G401 (cell line): ENCODE results near the gene WDR75. TPM values are rescaled to one million over a fixed set of nuclear protein-coding genes. Genes with fewer than 3 reads are reported as not detected.
A peak's percentile ranks its signal among the peaks of the same experiment; 100 is the strongest.
"Not testable (repeated sequence)": the region's sequence is repeated elsewhere in the genome, so short reads cannot be mapped to it uniquely, and the experiment has no call there.

Experiments used
- DNase-seq: peaks from one replicate; pipeline ENCODE4 v3.0.0-alpha.2; 2015; ENCODE audit warnings: low spot score
- in situ Hi-C: cut with HindIII; loops from 2 replicates; pipeline ENCODE4 v1.10.0; 2016; ENCODE audit warnings: low sequenced_read_pairs, mixed read lengths
- total RNA-seq: library from RNA; depleted of rRNA; stranded (reverse); fragments of >200 nt; shearing (Covaris generic); gene quantifications from 2 replicates; pipeline ENCODE4 v1.2.3, GENCODE V29; 2014; rRNA removed

WDR75 gene
- total RNA-seq: 77.2 and 107 TPM in 2 replicates

DNA sequence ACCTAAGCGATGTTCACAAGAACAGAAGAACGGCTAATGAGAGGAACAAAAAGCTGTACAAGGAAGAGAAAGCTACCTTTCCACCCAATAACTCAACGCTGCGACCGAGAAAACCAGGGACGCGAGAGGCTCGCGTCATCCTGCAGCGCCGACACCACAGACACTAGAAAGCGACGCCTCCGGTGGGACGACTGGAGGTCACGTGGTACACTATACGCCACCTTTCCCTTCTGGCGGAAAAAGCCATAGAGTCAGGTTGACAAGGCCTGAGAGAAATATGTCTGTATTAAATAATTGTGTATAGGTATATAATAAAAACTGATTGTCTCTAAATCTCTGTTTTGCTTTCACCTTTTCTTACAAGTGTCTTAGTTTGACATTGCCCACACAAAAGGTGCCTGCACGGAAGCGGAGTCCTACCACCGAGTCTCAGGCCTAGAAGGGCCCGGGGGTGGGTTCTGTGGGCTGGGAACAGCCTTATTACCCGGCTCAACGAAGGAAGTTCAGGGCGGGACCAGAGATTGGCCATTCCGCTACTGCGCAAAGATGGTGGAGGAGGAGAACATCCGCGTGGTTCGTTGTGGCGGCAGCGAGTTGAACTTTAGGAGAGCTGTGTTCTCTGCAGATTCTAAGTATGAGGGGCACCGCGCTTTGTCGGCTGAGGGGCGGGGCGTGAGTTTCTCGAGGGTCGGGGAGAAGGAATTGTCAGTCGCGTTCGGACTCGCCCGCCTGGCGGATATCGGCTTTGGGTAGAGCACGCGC, at the start of gene WDR75:
WDR75 (plus strand) TSS at position 528 of the 762 bp plus-strand sequence; CDS start at position 547, 19 bp downstream.
- peak; percentile 97 for DNase-seq
- in situ Hi-C loops: no loop called here

DNA sequence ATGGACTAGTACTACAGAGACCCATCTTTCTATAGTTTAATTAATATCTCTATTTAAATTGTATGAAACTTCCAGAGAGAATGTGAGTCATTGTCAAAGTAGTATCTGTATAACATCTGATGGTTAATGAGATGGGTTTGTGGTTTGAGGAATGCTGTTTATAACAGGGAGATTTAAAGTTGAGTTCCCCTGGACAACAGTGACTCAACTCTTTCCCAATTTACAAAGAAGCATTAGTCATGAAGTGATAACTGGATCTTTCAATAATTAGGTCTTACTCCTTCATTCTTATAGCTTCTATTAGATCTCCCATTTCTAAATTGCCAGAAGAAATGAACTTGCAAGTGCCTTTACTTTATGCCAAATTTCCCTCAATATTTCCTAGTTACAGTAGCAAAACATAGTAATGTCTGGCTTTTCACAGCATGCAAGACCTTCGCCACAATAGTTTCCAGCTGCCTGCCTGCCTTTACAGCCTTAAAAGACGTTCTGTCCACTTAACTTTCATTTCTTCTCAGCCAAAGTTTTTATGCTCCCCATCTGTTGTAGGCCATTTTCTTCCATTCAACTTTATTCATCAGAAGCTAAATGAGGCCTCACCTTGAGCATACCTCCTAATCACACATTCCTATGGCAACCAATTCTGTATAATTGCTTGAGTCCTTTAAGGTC, 47.7 kb upstream of the WDR75 start:
- in situ Hi-C loops: no loop called here
- DNase-seq: no peak

DNA sequence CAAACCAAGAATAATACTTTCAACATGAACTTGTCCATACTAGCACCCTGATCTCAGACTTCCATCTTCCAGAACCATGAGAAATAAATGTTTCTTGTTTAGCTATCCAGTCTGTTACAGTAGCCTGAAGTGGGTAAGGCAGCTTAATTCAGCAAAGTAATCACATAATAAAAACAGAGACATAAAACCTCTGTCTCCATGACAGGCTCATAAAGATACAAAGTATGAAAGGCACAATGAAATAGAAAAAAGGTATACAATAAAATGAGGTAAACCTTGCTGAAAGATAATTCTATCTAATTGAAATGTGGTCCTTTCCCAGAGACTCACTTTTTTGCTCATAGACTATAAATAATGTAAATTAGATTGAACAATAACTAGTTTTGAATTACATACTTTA, 46.7 kb upstream of the WDR75 start:
- DNase-seq: no peak
- in situ Hi-C loops: no loop called here

DNA sequence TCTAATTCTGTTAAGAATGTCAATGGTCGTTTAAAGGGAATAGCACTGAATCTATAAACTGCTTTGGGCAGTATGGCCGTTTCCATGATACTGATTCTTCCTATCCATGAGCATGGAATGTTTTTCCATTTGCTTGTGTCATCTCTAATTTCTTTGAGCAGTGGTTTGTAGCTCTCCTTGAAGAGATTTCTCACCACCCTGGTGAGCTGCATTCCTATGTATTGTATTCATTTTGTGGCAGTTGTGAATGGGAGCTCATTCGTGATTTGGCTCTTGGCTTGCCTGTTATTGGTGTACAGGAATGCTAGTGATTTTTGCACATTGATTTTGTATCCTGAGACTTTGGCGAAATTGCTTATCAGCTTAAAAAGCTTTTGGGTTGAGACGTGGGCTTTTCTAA, 38.3 kb upstream of the WDR75 start:
- no peak for DNase-seq
- in situ Hi-C loops: no loop called here

DNA sequence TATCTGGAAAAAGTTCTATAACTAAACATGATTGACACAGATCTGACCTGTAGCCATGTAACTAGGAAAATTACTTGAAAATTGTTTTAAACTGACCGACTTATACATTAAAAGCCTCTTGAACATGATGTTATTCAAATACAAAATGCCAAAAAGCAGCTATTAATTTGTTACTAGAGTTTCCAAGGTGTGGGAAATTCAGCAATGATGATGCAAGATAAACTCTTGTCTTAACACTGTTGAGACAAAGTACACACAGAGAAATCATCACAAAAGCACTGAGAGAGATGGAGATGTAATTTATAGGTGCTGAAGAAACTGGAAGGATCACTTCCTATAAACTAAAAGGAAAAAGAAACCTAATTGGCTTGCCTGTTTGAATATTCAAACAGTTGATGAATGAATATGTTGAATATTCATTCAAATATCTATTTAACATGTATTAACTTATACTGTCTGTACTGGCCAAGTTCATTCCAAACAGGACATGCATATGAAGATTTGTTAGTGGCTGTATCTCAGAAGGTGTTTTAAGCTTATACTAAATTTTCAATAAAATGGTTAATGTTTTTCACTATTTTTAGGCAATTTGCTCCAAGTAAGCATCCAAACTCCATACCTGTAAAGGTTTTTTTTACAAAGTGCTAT, 34.6 kb upstream of the WDR75 start:
- DNase-seq: no peak
- in situ Hi-C loops: no loop called here

DNA sequence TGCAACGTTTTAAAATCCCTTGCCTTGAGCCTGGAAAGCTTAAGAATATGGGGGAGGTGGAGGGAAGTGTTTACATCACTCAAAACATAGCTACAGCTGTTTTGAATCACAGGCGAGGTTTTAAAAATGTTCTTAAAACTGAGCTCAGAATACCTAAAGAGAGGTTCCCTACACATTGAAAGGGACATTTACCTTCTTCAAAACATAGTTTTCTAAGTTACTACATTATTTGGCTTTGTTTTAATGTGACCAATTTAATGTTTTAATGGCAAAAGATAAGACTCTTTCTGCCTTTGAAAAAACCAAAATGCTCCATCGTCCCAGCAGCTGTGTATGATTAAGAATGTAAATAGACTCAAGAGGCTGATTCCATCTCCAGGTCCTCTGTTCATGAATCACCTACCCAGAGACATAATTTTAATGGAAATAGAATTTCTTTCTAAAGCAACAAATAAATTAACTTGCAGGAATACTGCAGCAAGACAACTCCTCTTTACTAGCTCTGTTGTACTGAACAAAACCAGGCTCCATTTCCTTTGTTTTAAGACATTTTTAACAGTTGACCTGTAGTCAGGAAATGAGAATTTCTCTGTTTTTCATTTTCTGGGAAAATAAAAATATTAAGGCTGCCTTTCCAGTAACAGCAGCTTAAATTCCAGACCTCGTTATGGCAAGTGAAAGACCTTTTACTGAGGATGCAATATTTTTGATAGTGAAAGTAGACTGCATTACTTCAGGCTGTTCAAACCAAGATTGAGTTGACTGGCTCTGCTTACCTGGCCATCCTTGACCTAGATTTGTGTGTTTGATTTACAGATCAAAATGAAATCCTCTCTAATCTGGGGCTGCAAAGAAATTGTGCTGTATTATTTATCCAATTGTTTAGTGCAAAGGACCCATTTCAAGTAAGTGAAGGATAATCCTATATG, 33.7 kb upstream of the WDR75 start:
- in situ Hi-C loops: no loop called here
- DNase-seq: no peak

DNA sequence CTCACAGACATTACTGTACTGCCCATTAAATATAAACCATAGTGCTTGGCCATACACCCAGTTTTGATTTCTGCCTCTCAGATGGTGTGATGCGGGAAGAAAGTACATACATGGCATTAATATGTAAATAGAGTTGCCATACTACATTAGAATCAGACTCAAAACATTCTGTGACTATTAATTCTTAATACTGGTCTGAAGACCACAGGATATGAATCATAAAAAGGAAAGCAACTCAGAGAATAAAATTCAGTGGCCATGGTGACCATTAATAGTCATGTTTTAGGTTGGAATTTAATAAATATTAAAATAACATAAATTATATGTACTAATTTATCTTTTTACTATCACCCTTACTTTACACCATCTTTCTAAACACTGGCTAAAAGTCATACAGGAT, 33.0 kb upstream of the WDR75 start:
- in situ Hi-C loops: no loop called here
- no peak for DNase-seq

DNA sequence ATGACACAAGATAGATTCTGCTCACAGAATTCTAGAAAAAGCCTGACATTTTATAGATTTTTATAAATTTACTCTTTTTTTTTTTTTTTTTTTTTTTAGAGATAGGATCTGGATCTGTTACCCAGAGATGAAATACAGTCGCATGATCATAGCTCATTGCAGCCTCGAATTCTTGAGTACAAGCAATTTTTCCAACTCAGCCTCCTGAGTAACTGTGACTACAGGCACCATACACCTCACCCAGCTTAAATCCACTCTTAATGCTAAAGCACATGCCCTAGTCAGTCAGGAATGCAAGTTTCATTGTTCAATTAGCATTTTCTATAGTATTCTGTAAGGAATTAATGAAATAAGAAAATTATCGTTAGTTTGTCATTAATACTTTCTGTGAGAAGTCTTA, 32.1 kb upstream of the WDR75 start:
- in situ Hi-C loops: no loop called here
- no peak for DNase-seq

DNA sequence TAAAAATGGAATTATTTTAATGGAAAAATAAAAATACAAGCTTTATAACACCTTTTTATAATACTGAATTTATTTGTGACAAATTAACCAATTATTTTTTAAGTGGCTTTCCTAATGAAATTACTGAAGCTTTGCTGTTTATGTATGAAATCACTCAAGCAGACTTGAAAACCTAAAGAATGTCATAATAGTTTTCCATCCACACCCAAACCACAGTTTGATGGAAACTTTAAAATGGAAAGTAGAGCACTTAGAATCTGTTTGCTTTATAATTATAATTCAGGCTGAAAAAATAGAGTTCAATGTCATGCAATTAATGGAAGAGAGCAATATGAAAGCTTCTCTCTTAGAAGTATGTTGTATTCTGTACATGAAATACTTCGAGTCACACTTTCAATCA, 31.6 kb upstream of the WDR75 start:
- in situ Hi-C loops: no loop called here
- no peak for DNase-seq

DNA sequence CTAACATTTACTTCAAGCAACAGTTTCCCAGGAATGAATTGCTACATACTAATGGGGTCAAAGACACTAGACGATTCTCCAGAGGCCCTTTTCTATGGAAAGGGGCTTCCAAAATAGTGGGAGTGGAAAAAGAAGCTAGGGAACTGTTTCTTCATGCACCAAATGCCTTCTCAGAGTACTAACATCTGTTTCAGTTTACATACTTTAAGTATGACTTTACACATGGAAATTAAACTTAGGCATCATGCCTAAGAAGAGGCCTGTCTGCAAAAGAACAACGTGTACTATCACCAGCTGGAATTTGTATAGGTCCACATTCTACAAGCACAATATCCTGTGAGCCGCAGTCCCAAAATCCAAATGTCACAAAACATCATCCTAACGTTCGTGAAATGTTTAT, 29.4 kb upstream of the WDR75 start:
- in situ Hi-C loops: no loop called here
- no peak for DNase-seq

DNA sequence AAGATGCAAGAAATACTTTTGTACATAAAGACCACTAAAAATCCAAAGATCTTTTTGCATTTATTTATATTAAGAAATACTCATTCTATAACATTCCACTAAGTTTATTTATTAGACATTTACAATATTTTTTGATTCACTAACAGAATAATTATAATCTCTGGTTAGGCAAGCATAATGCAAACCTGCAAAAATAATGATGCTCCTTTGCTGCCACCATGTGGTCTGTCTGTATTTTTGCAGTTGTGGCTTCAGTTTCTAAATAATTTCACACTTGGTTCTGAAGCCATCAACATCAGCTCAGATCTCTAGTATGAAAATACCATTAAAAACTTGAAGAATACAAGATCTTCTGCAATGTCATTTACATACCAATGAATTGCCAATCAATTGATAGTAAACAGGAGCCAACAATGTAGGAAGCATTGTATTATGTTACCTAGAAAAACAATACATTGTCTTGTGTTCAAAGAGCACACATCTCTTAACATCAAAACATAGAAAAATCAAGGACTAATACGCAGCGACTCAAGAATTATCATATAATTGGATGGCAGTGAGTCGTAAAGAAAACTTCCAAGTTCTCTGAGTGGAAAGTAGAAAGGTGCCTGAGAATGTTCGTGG, 28.8 kb upstream of the WDR75 start:
- peak; percentile 55 for DNase-seq
- in situ Hi-C loops: no loop called here

DNA sequence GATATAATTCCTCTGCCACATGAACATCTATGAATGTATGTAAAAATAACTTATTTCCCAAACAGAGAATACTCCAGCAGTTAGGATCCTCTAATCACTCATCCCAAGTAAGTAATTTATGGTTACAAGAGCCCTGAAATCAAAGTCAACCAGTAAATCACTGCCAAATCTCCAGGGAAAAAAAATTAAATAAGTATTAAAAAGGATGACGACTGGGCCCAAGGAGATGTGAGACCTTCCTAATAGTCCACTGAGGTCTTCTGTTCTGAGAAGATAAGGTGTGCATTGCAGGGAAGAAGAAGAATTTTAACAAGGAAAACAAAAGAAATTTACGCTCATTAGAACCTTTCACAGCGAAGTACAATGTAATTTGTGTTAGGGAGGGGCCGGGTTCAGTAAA, 28.0 kb upstream of the WDR75 start:
- no peak for DNase-seq
- in situ Hi-C loops: no loop called here

DNA sequence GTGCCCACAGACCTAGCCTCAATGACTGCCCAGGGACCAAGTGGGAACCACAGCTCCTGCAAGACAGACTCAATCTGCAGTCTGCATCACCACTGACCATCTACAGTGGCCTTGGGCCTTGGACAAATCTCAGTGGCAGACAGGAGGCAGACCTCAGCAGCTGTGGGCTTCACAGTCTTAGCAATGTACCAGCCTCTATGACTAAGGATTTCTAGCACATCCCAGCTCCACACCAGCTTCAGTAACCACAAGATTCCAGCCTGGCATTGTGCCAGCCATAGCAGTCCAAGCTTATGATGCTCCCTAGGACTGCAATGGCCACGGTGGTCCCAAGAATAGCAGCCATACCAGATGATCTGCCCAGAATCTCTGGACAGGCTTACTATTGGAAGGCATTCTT, 19.6 kb upstream of the WDR75 start:
- in situ Hi-C loops: no loop called here
- no peak for DNase-seq

DNA sequence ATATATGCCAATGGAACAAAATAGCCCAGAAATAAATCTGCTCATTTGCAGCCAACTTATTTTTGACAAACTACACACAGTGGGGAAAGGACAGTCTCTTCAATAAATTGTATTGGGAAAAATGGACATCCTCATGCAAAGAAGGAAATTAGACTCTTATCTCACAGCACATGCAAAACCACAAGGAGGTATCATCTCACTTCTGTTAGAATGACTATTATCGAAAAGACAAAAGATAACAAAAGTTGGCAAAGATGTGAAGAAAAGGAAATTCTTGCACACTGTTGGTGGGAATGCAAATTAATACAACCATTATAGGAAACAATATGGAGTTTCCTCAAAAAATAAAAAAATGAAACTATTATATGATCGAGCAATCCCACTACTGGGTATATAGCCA, 16.3 kb upstream of the WDR75 start:
- in situ Hi-C loops: no loop called here
- DNase-seq: no peak

DNA sequence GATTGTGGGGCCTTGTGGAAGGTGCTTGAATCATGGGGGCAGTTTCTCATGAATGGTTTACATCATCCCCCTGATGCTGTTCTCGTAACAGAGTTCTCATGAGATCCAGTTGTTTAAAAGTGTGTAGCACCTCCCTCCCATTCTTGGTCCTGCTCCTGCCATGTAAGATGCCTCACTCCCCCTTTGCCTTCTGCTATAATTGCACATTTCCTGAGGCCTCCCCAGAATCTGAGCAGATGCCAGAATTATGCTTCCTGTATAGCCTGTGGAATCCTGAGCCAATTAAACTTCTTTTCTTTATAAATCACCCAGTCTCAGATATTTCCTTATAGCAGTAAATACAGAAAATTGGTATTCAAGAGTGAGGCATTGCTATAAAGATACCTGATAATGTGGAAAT, 15.6 kb upstream of the WDR75 start:
- DNase-seq: no peak
- in situ Hi-C loops: no loop called here

DNA sequence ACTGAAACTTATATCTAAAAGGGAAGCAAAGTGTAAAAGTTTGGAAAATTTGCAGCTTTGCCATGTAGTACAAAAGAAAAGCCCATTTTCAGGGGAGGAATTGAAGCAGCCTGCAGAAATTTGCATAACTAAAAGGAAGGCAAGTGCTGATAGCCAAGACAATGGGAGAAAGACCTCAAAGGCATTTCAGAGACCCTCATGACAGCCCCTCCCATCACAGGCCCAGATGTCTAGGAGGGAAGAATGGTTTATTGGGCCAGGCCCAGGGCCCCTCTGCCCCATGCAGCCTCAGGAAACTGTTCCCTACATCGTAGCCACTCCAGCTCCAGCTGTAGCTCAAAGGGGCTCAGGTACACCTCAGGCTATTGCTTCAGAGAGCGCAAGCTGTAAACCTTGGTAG, 14.4 kb upstream of the WDR75 start:
- no peak for DNase-seq
- in situ Hi-C loops: no loop called here

DNA sequence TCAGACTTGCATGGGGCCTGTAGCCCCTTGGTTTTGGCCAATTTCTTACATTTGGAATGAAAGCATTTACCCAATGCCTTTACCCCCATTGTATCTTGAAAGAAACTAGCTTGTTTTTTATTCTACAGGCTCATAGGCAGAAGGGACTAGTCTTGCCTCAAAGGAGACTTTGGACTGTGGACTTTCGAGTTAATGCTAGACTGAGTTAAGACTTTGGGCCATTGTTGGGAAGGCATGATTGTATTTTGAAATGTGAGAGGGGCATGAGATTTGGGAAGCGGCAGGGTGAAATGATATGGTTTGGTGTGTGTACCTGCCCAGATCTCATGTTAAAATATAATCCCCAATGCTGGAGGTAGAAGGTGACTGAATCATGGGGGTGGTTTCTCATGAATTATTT, 13.4 kb upstream of the WDR75 start:
- no peak for DNase-seq
- in situ Hi-C loops: no loop called here

DNA sequence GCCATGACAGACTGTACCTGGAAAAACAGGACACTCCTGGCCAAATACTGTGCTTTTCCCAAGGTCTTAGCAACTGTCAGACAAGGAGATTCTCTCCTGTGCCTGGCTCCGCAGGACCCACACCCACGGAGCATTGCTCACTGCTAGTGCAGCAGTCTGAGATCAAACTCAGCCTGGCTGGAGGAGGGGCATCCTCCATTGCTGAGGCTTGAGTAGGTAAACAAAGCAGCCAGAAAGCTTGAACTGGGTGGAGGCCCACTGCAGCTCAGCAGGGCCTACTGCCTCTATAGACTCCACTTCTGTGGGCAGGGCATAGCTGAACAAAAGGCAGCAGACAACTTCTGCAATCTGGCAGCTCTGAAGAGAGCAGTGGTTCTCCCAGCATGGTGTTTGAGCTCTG, 10.8 kb upstream of the WDR75 start:
- DNase-seq, in situ Hi-C loops: not testable (repeated sequence)

DNA sequence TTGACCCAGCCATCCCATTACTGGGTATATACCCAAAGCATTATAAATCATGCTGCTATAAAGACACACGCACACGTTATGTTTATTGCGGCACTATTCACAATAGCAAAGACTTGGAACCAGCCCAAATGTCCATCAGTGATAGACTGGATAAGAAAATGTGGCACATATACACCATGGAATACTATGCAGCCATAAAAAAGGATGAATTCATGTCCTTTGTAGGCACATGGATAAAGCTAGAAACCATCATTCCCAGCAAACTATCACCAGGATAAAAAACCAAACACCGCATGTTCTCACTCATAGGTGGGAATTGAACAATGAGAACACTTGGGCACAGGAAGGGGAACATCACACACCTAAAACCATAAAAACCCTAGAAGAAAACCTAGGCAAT, 5.5 kb upstream of the WDR75 start:
- in situ Hi-C loops, DNase-seq: not testable (repeated sequence)
